ENCODE data around the gene PHOX2B. TPM values are rescaled to one million over a fixed set of nuclear protein-coding genes. Genes with fewer than 3 reads are reported as not detected.

PHOX2B gene
- total RNA-seq, 1 experiment from 2014 or later = not detected

- intact Hi-C loops (cut with micrococcal nuclease; ENCODE audit: unreplicated experiment) = no loop called here
- POLR2A ChIA-PET = no interaction called here
- Histone ChIP-seq H3K4me3 (ENCODE audit: low read depth, low read length) (no peak overlapping the region), H3K27me3 (replicated peaks; ENCODE audit: control insufficient read depth, insufficient read depth, low read length) (no peaks in the 10 kb centered on the region), H3K4me1 (no peaks in the 10 kb centered on the region), H3K36me3 (ENCODE audit: control insufficient read depth, insufficient read depth, low read length) (no peaks in the 10 kb centered on the region), H3K9me3 (no peaks in the 10 kb centered on the region)
- TF ChIP-seq CTCF (IDR thresholded peaks at IDR 0.05; ENCODE audit: insufficient read depth in 1 of 2, low read depth in 1 of 2, low read length in 1 of 2, severe bottlenecking in 1 of 2, unreplicated experiment in 1 of 2) = no peak
- CTCF ChIA-PET = no interaction called here
- Mint-ChIP-seq H3K27ac (ENCODE audit: unreplicated experiment) (no peak overlapping the region), H3K9me3 (ENCODE audit: unreplicated experiment) (no peaks in the 10 kb centered on the region), H3K27me3 (ENCODE audit: insufficient read depth, unreplicated experiment) (peaks cover 23% of the 10 kb centered on the region), H3K4me1 (ENCODE audit: low read depth, unreplicated experiment) (no peaks in the 10 kb centered on the region), H3K4me3 (ENCODE audit: unreplicated experiment) (no peak overlapping the region), H3K36me3 (ENCODE audit: insufficient read depth, unreplicated experiment) (no peaks in the 10 kb centered on the region)
- DNase-seq = no peak
- BruUV-seq (replicated peaks) = no TSS peak
These were observed 9.1 kb upstream of the PHOX2B start for GRCh38 chr4:41757521-41758156.

GRCh38 chr4:41753942-41754341 lies 5.4 kb upstream of the PHOX2B start:
- no peaks in the 10 kb centered on the region for H3K36me3 Mint-ChIP-seq (ENCODE audit: insufficient read depth, unreplicated experiment)
- no peak for TF ChIP-seq CTCF (IDR thresholded peaks at IDR 0.05; ENCODE audit: insufficient read depth in 1 of 2, low read depth in 1 of 2, low read length in 1 of 2, severe bottlenecking in 1 of 2, unreplicated experiment in 1 of 2)
- Histone ChIP-seq H3K36me3 (ENCODE audit: control insufficient read depth, insufficient read depth, low read length) (no peaks in the 10 kb centered on the region), H3K4me3 (ENCODE audit: low read depth, low read length) (no peak overlapping the region), H3K4me1 (no peaks in the 10 kb centered on the region), H3K27me3 (replicated peaks; ENCODE audit: control insufficient read depth, insufficient read depth, low read length) (no peaks in the 10 kb centered on the region), H3K9me3 (no peaks in the 10 kb centered on the region)
- H3K27ac Mint-ChIP-seq (ENCODE audit: unreplicated experiment) = no peak overlapping the region
- CTCF ChIA-PET = no interaction called here
- H3K27me3 Mint-ChIP-seq (ENCODE audit: insufficient read depth, unreplicated experiment) = peaks cover 31% of the 10 kb centered on the region
- intact Hi-C loops (cut with micrococcal nuclease; ENCODE audit: unreplicated experiment) = no loop called here
- no peak overlapping the region for H3K4me3 Mint-ChIP-seq (ENCODE audit: unreplicated experiment)
- no peak for DNase-seq
- BruUV-seq (replicated peaks) = no TSS peak
- H3K9me3 Mint-ChIP-seq (ENCODE audit: unreplicated experiment) = no peaks in the 10 kb centered on the region
- POLR2A ChIA-PET = no interaction called here
- no peaks in the 10 kb centered on the region for H3K4me1 Mint-ChIP-seq (ENCODE audit: low read depth, unreplicated experiment)

- Histone ChIP-seq H3K36me3 (ENCODE audit: control insufficient read depth, insufficient read depth, low read length) (no peaks in the 10 kb centered on the region), H3K4me1 (no peaks in the 10 kb centered on the region), H3K9me3 (no peaks in the 10 kb centered on the region), H3K4me3 (ENCODE audit: low read depth, low read length) (no peak overlapping the region), H3K27me3 (replicated peaks; ENCODE audit: control insufficient read depth, insufficient read depth, low read length) (no peaks in the 10 kb centered on the region)
- no TSS peak for BruUV-seq (replicated peaks)
- Mint-ChIP-seq H3K4me3 (ENCODE audit: unreplicated experiment) (no peak overlapping the region), H3K36me3 (ENCODE audit: insufficient read depth, unreplicated experiment) (no peaks in the 10 kb centered on the region), H3K4me1 (ENCODE audit: low read depth, unreplicated experiment) (no peaks in the 10 kb centered on the region), H3K27me3 (ENCODE audit: insufficient read depth, unreplicated experiment) (peaks cover 34% of the 10 kb centered on the region), H3K27ac (ENCODE audit: unreplicated experiment) (no peak overlapping the region), H3K9me3 (ENCODE audit: unreplicated experiment) (no peaks in the 10 kb centered on the region)
- ChIA-PET CTCF (no interaction called here), POLR2A (no interaction called here)
- DNase-seq = no peak
- intact Hi-C loops (cut with micrococcal nuclease; ENCODE audit: unreplicated experiment) = no loop called here
- no peak for TF ChIP-seq CTCF (IDR thresholded peaks at IDR 0.05; ENCODE audit: insufficient read depth in 1 of 2, low read depth in 1 of 2, low read length in 1 of 2, severe bottlenecking in 1 of 2, unreplicated experiment in 1 of 2)
These were observed 3.7 kb upstream of the PHOX2B start for GRCh38 chr4:41752081-41752836.

All from Caco-2 (cell line).